Lower leg skin (tissue), 3 donors: Measurements from ENCODE around the gene LSM5.

ENCODE experiments used
- POLR2A ChIP-seq, 2 donors: fragments of 450-650 bp; IDR thresholded peaks; one replicate each; pipeline ENCODE4 v1.6.1; 2016 to 2017; ENCODE audit warnings: antibody characterized with exemption in 2 of 2, mild to moderate bottlenecking in 1 of 2, moderate library complexity in 1 of 2
- TF ChIP-seq, protein P1 (sequence below), 3 donors: fragments of 450-650 bp; IDR thresholded peaks; one replicate each; pipeline ENCODE4 v1.5.1; 2016; ENCODE audit warnings: antibody characterized with exemption in 3 of 3, mild to moderate bottlenecking in 3 of 3, moderate library complexity in 2 of 3

DNA sequence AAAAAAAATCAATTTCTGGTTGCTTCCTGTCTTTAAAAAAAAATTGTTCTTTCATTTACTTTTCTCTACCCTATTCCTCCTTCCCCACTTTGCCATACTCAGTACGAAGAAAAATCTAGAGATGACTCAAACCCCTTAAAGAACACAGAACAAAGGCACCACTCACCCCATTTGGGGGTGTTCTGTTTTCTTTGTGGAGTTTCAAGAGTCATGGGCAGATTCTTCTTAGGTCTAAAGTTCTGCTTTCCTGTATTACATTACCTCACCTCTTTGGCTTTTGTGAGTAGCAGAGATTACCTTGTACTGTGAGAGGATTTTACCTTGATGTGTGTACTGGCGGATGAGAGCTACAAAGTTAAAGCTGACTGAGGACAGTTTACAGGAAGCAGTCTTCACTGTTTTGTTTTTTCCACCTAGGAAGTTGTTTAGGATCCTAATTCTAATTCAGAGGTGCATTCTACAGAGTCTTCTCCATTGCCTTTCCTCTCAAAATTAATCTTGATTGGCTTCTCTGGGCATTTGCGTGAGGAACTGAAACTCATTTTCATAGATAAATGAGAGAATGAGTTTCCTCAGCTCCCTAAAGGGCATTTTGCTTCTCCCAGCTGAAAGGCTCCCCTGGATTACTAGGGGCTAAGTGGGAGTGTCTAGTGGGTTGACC is 25.8 kb upstream of the LSM5 start:
- TF ChIP-seq, protein P1, sequence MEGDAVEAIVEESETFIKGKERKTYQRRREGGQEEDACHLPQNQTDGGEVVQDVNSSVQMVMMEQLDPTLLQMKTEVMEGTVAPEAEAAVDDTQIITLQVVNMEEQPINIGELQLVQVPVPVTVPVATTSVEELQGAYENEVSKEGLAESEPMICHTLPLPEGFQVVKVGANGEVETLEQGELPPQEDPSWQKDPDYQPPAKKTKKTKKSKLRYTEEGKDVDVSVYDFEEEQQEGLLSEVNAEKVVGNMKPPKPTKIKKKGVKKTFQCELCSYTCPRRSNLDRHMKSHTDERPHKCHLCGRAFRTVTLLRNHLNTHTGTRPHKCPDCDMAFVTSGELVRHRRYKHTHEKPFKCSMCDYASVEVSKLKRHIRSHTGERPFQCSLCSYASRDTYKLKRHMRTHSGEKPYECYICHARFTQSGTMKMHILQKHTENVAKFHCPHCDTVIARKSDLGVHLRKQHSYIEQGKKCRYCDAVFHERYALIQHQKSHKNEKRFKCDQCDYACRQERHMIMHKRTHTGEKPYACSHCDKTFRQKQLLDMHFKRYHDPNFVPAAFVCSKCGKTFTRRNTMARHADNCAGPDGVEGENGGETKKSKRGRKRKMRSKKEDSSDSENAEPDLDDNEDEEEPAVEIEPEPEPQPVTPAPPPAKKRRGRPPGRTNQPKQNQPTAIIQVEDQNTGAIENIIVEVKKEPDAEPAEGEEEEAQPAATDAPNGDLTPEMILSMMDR (IDR thresholded peaks at IDR 0.05), result no peak
- no peak for TF ChIP-seq POLR2A (IDR thresholded peaks at IDR 0.05)
